KMS-11 (cell line): ENCODE results near the gene KIF2A.

Experiments
- H2AFZ ChIP-seq: fragments of 200-600 bp; sonication (generic); 2 replicates; pipeline ENCODE4 v1.6.1; 2016; ENCODE audit warnings: antibody characterized with exemption, mixed run types, low read depth
- H3K27ac ChIP-seq: fragments of 200-600 bp; sonication (generic); 2 replicates; pipeline ENCODE4 v1.6.1; 2016; ENCODE audit warnings: mild to moderate bottlenecking, mixed run types
- H3K27me3 ChIP-seq: fragments of 200-600 bp; sonication (generic); 2 replicates; pipeline ENCODE4 v1.6.1; 2017; ENCODE audit warnings: mild to moderate bottlenecking, low read depth, mixed run types, moderate library complexity; ENCODE audit not compliant: insufficient read depth
- H3K36me3 ChIP-seq: fragments of 200-600 bp; sonication (generic); 2 replicates; pipeline ENCODE4 v1.6.1; 2017; ENCODE audit warnings: mild to moderate bottlenecking, mixed run types; ENCODE audit not compliant: insufficient read depth
- H3K4me1 ChIP-seq: fragments of 200-600 bp; sonication (generic); 2 replicates; pipeline ENCODE4 v1.6.1; 2016; ENCODE audit warnings: mild to moderate bottlenecking, low read depth, mixed run types; ENCODE audit not compliant: poor library complexity, severe bottlenecking
- H3K4me2 ChIP-seq: fragments of 200-600 bp; sonication (generic); 2 replicates; pipeline ENCODE4 v1.7.0; 2016; ENCODE audit warnings: mild to moderate bottlenecking, mixed run types
- H3K4me3 ChIP-seq: fragments of 200-600 bp; sonication (generic); IDR thresholded peaks from 2 replicates; pipeline ENCODE4 v1.6.1; 2017; ENCODE audit warnings: low read depth, low read length, mixed read lengths; ENCODE audit not compliant: insufficient read depth
- H3K79me2 ChIP-seq: fragments of 200-600 bp; sonication (generic); 2 replicates; pipeline ENCODE4 v1.6.1; 2016; ENCODE audit warnings: low read depth, mixed run types; ENCODE audit not compliant: insufficient read depth
- H3K9ac ChIP-seq: fragments of 200-600 bp; sonication (generic); 2 replicates; pipeline ENCODE4 v1.6.1; 2016; ENCODE audit warnings: mild to moderate bottlenecking, mixed run types
- H4K20me1 ChIP-seq: fragments of 200-600 bp; sonication (generic); 2 replicates; pipeline ENCODE4 v1.6.1; 2016; ENCODE audit warnings: mild to moderate bottlenecking, mixed run types; ENCODE audit not compliant: insufficient read depth
- CTCF ChIP-seq: fragments of 200-600 bp; sonication (generic); conservative IDR thresholded peaks from 2 replicates; pipeline ENCODE4 v1.6.1; 2017; ENCODE audit warnings: low read depth, mild to moderate bottlenecking, antibody characterized with exemption, low read length, moderate library complexity, mixed read lengths

The KIF2A gene

DNA sequence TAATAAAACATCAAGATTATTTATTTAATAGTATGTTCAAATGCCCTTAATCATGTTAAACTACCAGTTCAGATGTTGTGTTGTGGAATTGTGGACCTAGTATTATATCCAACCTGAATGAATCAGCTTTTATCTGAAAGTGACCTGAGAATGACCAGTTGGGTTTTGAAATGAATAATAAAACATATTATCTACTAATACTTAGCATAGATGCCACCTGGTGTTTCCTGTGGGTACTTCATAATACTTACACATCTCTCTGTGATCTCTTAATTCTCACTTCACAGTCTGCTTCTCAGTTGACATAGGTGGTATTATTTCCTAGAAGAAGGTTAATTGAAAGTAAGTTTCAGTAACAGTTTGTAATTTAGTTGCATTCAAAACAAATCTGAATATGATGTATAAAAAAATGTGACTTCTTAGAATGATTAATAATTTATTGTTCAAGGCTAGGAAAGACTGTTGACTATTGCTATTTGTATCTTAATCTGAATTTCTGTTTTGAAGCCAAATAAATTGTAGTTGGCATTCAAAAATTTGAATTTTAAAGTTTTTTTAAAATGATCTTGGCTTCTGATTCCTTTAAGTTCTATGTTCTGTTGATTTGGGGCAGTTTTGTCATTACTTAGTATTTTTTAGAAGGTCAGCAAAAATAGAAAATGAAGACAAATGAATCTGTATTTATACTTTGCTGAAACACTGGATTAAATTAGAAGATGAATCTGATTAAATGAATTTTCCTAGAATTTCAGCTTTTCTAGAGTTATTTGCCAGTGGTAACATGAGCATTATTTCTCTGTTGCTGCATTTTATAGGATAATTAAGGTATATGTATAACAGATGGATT is 48.2 kb downstream of the KIF2A start:
- H3K79me2 ChIP-seq = no peaks in the 10 kb centered on the region
- no peak overlapping the region for H3K4me2 ChIP-seq
- H3K27ac ChIP-seq = no peak overlapping the region
- H3K27me3 ChIP-seq = no peaks in the 10 kb centered on the region
- TF ChIP-seq CTCF = peak; percentile 83
- H2AFZ ChIP-seq = no peak overlapping the region
- H3K4me1 ChIP-seq = peaks cover 16% of the 10 kb centered on the region
- H3K4me3 ChIP-seq = no peak overlapping the region
- H3K9ac ChIP-seq = no peak overlapping the region
- H3K36me3 ChIP-seq = no peaks in the 10 kb centered on the region
- H4K20me1 ChIP-seq = no peaks in the 10 kb centered on the region

- Histone ChIP-seq H3K4me1 (no peaks in the 10 kb centered on the region), H3K36me3 (peaks cover 17% of the 10 kb centered on the region), H3K4me3 (no peak overlapping the region), H4K20me1 (0 out of 2 replicates have a peak, but pooled peaks cover 3% of the 10 kb centered on the region), H3K4me2 (no peak overlapping the region), H3K9ac (no peak overlapping the region), H2AFZ (no peak overlapping the region), H3K27ac (no peak overlapping the region), H3K79me2 (no peaks in the 10 kb centered on the region), H3K27me3 (no peaks in the 10 kb centered on the region)
- TF ChIP-seq CTCF = no peak
Observed at GRCh38 chr5:62362701-62363100, 56.7 kb downstream of the KIF2A start.

- Histone ChIP-seq H3K36me3 (peaks cover 12% of the 10 kb centered on the region), H3K4me3 (no peak overlapping the region)
- TF ChIP-seq CTCF = no peak
Observed at GRCh38 chr5:62369039-62369438, 63.0 kb downstream of the KIF2A start.

GRCh38 chr5:62371409-62371808 is 65.4 kb downstream of the KIF2A start:
- no peak overlapping the region for H3K4me3 ChIP-seq
- H3K4me2 ChIP-seq = no peak overlapping the region
- no peak overlapping the region for H2AFZ ChIP-seq
- H3K27ac ChIP-seq = no peak overlapping the region
- TF ChIP-seq CTCF = no peak
- H4K20me1 ChIP-seq = no peaks in the 10 kb centered on the region
- H3K27me3 ChIP-seq = no peaks in the 10 kb centered on the region
- no peak overlapping the region for H3K9ac ChIP-seq
- H3K36me3 ChIP-seq = no peaks in the 10 kb centered on the region
- peaks cover 10% of the 10 kb centered on the region for H3K4me1 ChIP-seq
- no peaks in the 10 kb centered on the region for H3K79me2 ChIP-seq

More at GRCh38 chr5:62369039-62369438, 63.0 kb downstream of the KIF2A start:
- Histone ChIP-seq H3K27ac (no peak overlapping the region), H2AFZ (no peak overlapping the region), H3K9ac (no peak overlapping the region), H3K79me2 (no peaks in the 10 kb centered on the region), H3K27me3 (no peaks in the 10 kb centered on the region), H3K4me1 (no peaks in the 10 kb centered on the region), H4K20me1 (0 out of 2 replicates have a peak, but pooled peaks cover 3% of the 10 kb centered on the region), H3K4me2 (no peak overlapping the region)
